GM12801 (cell line): ENCODE measurements around the gene RALGAPA2.

Experiments used
- TF ChIP-seq, protein P1 (sequence below): IDR thresholded peaks from one replicate; pipeline ENCODE4 v1.5.1; 2011; ENCODE audit warnings: control low read depth; ENCODE audit not compliant: insufficient read length; ENCODE audit errors: extremely low read depth

The RALGAPA2 gene

GRCh38 chr20:20608641-20609040, 103.8 kb downstream of the RALGAPA2 start:
- TF ChIP-seq, protein P1, sequence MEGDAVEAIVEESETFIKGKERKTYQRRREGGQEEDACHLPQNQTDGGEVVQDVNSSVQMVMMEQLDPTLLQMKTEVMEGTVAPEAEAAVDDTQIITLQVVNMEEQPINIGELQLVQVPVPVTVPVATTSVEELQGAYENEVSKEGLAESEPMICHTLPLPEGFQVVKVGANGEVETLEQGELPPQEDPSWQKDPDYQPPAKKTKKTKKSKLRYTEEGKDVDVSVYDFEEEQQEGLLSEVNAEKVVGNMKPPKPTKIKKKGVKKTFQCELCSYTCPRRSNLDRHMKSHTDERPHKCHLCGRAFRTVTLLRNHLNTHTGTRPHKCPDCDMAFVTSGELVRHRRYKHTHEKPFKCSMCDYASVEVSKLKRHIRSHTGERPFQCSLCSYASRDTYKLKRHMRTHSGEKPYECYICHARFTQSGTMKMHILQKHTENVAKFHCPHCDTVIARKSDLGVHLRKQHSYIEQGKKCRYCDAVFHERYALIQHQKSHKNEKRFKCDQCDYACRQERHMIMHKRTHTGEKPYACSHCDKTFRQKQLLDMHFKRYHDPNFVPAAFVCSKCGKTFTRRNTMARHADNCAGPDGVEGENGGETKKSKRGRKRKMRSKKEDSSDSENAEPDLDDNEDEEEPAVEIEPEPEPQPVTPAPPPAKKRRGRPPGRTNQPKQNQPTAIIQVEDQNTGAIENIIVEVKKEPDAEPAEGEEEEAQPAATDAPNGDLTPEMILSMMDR = no peak

DNA sequence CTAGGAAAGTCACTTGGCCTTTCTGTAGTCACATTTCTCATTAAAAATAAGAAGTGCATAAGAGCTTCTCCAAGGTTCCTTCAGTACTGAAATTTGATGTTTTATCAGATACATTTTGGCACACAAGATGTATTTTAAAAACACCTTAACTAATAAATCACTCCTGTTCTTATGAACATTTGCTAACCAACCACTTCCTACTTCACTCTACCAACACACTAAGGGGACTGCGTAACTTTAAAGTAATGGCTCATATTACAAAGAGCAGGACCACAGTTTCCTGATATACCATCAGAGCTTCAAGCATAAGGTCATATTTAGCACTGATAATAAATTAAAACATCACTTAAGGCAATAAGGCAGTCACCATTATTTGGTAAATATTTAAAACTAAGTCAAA, 104.4 kb downstream of the RALGAPA2 start:
- TF ChIP-seq, protein P1 = no peak

DNA sequence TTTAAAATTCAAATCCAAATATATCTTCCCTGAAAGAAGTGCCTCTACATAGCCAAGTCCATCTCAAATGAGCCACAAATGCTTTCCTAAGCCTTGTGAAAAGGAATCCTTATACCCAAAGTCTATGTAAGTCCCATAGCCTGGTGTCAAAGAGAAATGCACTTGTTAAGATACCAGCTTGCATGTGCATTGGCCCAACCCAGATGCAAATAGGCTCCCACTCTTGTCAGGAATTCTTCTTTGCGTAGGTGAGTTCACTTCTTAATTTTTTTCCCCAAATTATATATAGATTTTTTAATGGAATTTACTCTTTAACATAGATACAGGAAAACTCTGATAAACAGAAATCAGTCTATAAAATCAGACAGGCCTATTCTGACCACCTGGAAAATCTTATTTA, 105.6 kb downstream of the RALGAPA2 start:
- TF ChIP-seq, protein P1 = no peak

DNA sequence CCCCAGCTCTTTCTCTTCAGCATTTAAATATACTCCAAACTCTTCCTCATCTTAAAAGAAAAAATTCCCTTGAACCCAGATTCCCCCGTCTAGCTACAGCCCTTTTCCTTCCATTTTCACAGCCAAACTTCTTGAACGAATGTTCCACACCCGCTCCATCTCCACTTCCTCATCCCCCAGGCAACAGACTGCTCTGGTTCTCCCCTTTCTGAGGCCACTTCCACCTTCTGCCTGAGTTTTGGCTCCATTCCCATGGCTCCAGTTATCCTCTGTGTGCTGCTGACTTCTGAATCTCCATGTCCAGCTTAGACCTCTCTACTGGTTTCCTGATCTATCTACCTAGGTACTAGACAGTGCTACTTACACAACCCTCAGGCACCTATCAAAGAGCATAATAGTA, 106.4 kb downstream of the RALGAPA2 start:
- TF ChIP-seq, protein P1 = no peak

DNA sequence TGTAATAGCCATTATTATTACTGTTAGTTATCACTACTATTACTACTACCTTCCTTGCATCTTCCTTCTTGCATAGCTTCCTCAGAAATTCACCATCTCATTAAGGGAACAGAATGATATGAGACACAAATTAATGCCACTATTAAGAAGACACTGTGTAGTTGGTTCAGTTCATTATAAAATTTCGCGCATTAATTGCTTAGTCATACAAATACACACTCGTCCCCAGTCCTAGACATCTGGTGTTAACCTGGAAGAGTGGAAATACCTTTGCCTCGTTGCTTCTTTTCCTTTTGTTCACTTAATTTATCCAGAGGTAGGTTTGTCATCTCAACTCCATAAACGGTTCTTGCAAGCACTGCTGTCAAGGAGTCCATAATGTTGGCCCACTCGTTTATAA, 107.5 kb downstream of the RALGAPA2 start:
- TF ChIP-seq, protein P1 = no peak

DNA sequence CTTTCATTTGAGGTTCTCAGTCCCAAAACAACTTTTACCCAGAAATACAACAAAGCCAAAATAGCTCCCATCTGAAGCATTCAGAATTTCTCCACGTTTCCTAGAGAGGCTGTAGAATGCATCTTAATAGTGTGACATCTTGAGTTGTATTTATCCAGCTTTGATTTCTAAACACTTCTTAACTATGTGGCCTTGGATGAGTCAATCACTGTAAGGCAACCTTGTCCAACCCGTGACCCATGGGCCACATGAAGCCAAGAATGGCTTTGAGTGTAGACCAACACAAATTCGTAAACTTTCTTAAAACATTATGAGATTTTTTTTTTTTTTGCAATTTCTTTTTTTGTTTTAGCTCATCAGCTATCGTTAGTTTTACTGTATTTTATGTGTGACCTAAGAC, 108.1 kb downstream of the RALGAPA2 start:
- TF ChIP-seq, protein P1 = no peak

- TF ChIP-seq, protein P1 = no peak
Observed at GRCh38 chr20:20603339-20603990, 109.0 kb downstream of the RALGAPA2 start.
